ENCODE measurements around the gene PCDHGB5. TPM values are rescaled to one million over a fixed set of nuclear protein-coding genes. Genes with fewer than 3 reads are reported as not detected.
"Not testable (repeated sequence)": the region's sequence is repeated elsewhere in the genome, so short reads cannot be mapped to it uniquely, and the experiment has no call there.

The PCDHGB5 gene
- total RNA-seq, 2 experiments from 2014 or later: not detected

DNA sequence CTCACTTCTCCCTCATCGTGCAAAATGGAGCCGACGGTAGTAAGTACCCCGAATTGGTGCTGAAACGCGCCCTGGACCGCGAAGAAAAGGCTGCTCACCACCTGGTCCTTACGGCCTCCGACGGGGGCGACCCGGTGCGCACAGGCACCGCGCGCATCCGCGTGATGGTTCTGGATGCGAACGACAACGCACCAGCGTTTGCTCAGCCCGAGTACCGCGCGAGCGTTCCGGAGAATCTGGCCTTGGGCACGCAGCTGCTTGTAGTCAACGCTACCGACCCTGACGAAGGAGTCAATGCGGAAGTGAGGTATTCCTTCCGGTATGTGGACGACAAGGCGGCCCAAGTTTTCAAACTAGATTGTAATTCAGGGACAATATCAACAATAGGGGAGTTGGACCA, 33.5 kb downstream of the PCDHGB5 start:
- H3K36me3 Mint-ChIP-seq: peaks cover 8% of the 10 kb centered on the region

DNA sequence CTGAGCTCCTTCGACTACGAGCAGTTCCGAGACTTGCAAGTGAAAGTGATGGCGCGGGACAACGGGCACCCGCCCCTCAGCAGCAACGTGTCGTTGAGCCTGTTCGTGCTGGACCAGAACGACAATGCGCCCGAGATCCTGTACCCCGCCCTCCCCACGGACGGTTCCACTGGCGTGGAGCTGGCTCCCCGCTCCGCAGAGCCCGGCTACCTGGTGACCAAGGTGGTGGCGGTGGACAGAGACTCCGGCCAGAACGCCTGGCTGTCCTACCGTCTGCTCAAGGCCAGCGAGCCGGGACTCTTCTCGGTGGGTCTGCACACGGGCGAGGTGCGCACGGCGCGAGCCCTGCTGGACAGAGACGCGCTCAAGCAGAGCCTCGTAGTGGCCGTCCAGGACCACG, 34.6 kb downstream of the PCDHGB5 start:
- DNase-seq; H3K36me3 Mint-ChIP-seq; H3K27ac Mint-ChIP-seq; H3K4me3 Mint-ChIP-seq; H3K9me3 Mint-ChIP-seq; POLR2A ChIA-PET; ATAC-seq (ENCODE audit: low read depth); H3K4me1 Mint-ChIP-seq: not testable (repeated sequence)
- H3K27me3 Mint-ChIP-seq: peaks cover 33% of the 10 kb centered on the region

More for the DNA sequence above, 33.5 kb downstream of the PCDHGB5 start:
- peaks cover 31% of the 10 kb centered on the region for H3K27me3 Mint-ChIP-seq
- POLR2A ChIA-PET: no interaction called here
- DNase-seq: no peak
- H3K4me1 Mint-ChIP-seq: peaks cover 10% of the 10 kb centered on the region
- peak overlapping the region; percentile 62 for H3K27ac Mint-ChIP-seq
- H3K9me3 Mint-ChIP-seq: peaks cover 8% of the 10 kb centered on the region
- no peak for ATAC-seq (ENCODE audit: low read depth)
- H3K4me3 Mint-ChIP-seq: peak overlapping the region; percentile 62

DNA sequence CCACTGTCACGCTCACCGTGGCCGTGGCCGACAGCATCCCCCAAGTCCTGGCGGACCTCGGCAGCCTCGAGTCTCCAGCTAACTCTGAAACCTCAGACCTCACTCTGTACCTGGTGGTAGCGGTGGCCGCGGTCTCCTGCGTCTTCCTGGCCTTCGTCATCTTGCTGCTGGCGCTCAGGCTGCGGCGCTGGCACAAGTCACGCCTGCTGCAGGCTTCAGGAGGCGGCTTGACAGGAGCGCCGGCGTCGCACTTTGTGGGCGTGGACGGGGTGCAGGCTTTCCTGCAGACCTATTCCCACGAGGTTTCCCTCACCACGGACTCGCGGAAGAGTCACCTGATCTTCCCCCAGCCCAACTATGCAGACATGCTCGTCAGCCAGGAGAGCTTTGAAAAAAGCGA, 35.0 kb downstream of the PCDHGB5 start:
- DNase-seq; H3K27ac Mint-ChIP-seq; ATAC-seq (ENCODE audit: low read depth); H3K36me3 Mint-ChIP-seq; H3K9me3 Mint-ChIP-seq; POLR2A ChIA-PET; H3K4me1 Mint-ChIP-seq; H3K4me3 Mint-ChIP-seq: not testable (repeated sequence)
- peaks cover 34% of the 10 kb centered on the region for H3K27me3 Mint-ChIP-seq

DNA sequence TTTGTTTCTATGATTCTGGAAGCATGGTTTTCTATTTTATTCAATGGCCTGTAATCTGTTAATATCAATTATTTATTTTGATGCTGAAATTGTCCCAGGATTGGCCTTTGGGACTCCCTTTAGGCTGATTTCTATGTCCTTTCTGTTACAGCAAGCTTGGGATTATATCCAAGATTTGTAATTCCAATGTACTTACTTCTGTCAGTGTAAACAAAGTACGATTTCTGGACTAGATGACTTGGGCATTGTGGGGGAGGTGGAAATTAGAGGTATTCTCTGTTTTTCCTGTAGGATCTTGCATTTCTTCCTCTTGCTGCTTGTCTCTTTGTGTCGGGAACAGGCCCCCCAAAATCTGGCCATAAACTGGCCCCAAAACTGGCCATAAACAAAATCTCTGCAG, 36.3 kb downstream of the PCDHGB5 start:
- Mint-ChIP-seq H3K27ac (no peak overlapping the region), H3K4me3 (no peak overlapping the region), H3K27me3 (peaks cover 38% of the 10 kb centered on the region), H3K36me3 (peaks cover 8% of the 10 kb centered on the region), H3K9me3 (peaks cover 6% of the 10 kb centered on the region), H3K4me1 (peaks cover 10% of the 10 kb centered on the region)
- DNase-seq (no peak), ATAC-seq (ENCODE audit: low read depth) (no peak)
- POLR2A ChIA-PET: no interaction called here

GRCh38 chr5:141437221-141437620, 39.5 kb downstream of the PCDHGB5 start:
- Mint-ChIP-seq H3K4me1 (no peaks in the 10 kb centered on the region), H3K4me3 (no peak overlapping the region), H3K9me3 (peaks cover 3% of the 10 kb centered on the region), H3K36me3 (peaks cover 1% of the 10 kb centered on the region), H3K27ac (no peak overlapping the region), H3K27me3 (peaks cover 20% of the 10 kb centered on the region)
- DNase-seq (no peak), ATAC-seq (ENCODE audit: low read depth) (no peak)
- POLR2A ChIA-PET: no interaction called here

DNA sequence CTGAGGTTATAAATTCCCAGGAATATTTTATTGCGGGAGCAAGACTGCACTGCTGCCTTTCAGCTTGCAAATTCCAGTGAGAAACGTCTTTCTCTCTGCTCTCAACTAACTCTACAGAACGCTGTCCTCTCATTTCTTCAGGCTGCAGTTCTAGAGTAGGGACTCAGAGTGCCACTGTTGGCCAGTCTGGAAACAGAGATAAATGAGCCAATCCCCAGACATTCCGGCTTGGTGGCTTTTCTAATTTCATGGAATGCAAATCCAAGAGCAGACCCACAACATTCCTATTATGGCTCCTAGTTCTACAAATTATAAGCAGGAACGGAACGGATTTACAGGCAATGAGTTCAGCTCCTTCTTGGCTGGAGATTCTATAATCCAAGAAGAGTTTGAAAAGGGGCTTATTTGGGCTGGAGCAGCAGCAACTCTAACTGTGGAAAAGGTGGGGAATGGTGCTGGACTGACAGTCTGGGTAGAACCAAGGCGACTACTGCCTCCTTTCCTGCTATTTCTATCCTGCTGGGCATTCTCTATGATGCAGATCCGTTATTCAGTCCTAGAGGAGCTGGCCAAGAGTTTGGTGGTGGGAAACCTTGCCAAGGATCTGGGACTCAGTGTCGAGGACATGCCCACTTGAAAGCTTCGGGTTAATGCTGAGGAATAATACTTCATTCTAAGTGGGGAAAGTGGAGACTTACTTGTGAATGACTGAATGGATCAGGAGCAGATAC, 41.8 kb downstream of the PCDHGB5 start:
- Mint-ChIP-seq H3K9me3 (peaks cover 2% of the 10 kb centered on the region), H3K27ac (no peak overlapping the region), H3K4me3 (no peak overlapping the region), H3K4me1 (no peaks in the 10 kb centered on the region), H3K27me3 (peaks cover 11% of the 10 kb centered on the region), H3K36me3 (no peaks in the 10 kb centered on the region)
- DNase-seq (no peak), ATAC-seq (ENCODE audit: low read depth) (no peak)
- POLR2A ChIA-PET: no interaction called here

DNA sequence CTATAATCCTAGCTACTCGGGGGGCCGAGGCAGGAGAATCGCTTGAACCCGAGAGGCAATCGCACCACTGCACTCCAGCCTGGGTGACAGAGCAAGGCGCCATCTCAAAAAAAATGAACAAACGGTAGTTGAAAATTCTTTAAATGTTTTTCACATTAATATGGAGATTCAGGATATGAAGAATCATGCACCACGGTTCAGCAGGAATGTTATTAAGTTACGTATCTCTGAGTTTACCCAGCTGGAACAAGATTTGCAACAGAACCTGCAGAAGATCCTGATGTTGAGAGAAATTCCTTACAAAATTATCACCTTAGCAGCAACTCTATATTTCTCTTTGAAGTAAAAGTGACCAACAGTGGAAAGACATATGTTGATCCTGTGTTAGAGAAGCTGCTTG, 42.6 kb downstream of the PCDHGB5 start:
- Mint-ChIP-seq H3K9me3 (peaks cover 2% of the 10 kb centered on the region), H3K27ac (no peak overlapping the region), H3K4me1 (no peaks in the 10 kb centered on the region), H3K27me3 (peaks cover 11% of the 10 kb centered on the region), H3K4me3 (no peak overlapping the region), H3K36me3 (no peaks in the 10 kb centered on the region)
- POLR2A ChIA-PET: no interaction called here
- ATAC-seq (ENCODE audit: low read depth) (no peak), DNase-seq (no peak)

GRCh38 chr5:141441571-141442170, 43.9 kb downstream of the PCDHGB5 start:
- no peak overlapping the region for H3K4me3 Mint-ChIP-seq
- no peaks in the 10 kb centered on the region for H3K4me1 Mint-ChIP-seq
- no peak for ATAC-seq (ENCODE audit: low read depth)
- H3K27me3 Mint-ChIP-seq: peaks cover 14% of the 10 kb centered on the region
- peaks cover 2% of the 10 kb centered on the region for H3K9me3 Mint-ChIP-seq
- POLR2A ChIA-PET: no interaction called here
- no peaks in the 10 kb centered on the region for H3K36me3 Mint-ChIP-seq
- H3K27ac Mint-ChIP-seq: no peak overlapping the region
- DNase-seq: no peak

Other genes starting within 250 kb of the PCDHGB5 start
- gene PCDHB6, start 247.9 kb upstream of the PCDHGB5 start, total RNA-seq: not detected
- gene PCDHB7, start 225.3 kb upstream of the PCDHGB5 start, total RNA-seq: not detected
- gene PCDHB8, start 220.2 kb upstream of the PCDHGB5 start, total RNA-seq: not detected
- not detected for gene PCDHB16, start 215.6 kb upstream of the PCDHGB5 start, total RNA-seq
- not detected for gene PCDHB9, start 210.8 kb upstream of the PCDHGB5 start, total RNA-seq
- not detected for gene PCDHB10, start 205.6 kb upstream of the PCDHGB5 start, total RNA-seq
- gene PCDHB11, start 198.3 kb upstream of the PCDHGB5 start, total RNA-seq: not detected
- gene PCDHB12, start 189.2 kb upstream of the PCDHGB5 start, total RNA-seq: not detected
- not detected for gene PCDHB13, start 184.0 kb upstream of the PCDHGB5 start, total RNA-seq
- under 1 TPM in 1 of 2 experiments, not detected in 1; 0.06 TPM for gene PCDHB14, start 174.6 kb upstream of the PCDHGB5 start, total RNA-seq
- under 1 TPM in 1 of 2 experiments, not detected in 1; 0.06 TPM for gene PCDHB15, start 152.6 kb upstream of the PCDHGB5 start, total RNA-seq
- 1 to 10 TPM in 1 of 2 experiments, under 1 TPM in 1; 0.99 to 1.3 TPM for gene SLC25A2, start 93.9 kb upstream of the PCDHGB5 start, total RNA-seq
- gene TAF7, start 77.2 kb upstream of the PCDHGB5 start, total RNA-seq: 10 to 100 TPM; 86.2 to 95.9 TPM
- under 1 TPM; 0.11 to 0.31 TPM for gene PCDHGA1, start 67.4 kb upstream of the PCDHGB5 start, total RNA-seq
- gene PCDHGA2, start 59.2 kb upstream of the PCDHGB5 start, total RNA-seq: under 1 TPM; 0.08 to 0.09 TPM
- under 1 TPM in 1 of 2 experiments, not detected in 1; 0.14 TPM for gene PCDHGA3, start 54.1 kb upstream of the PCDHGB5 start, total RNA-seq
- not detected for gene PCDHGB1, start 47.8 kb upstream of the PCDHGB5 start, total RNA-seq
- under 1 TPM; 0.25 to 0.28 TPM for gene PCDHGA4, start 42.9 kb upstream of the PCDHGB5 start, total RNA-seq
- under 1 TPM; 0.64 to 0.88 TPM for gene PCDHGB2, start 38.0 kb upstream of the PCDHGB5 start, total RNA-seq
- gene PCDHGA5, start 33.8 kb upstream of the PCDHGB5 start, total RNA-seq: under 1 TPM; 0.23 to 0.30 TPM
- under 1 TPM; 0.44 to 0.82 TPM for gene PCDHGB3, start 27.7 kb upstream of the PCDHGB5 start, total RNA-seq
- under 1 TPM; 0.28 to 0.33 TPM for gene PCDHGA6, start 24.1 kb upstream of the PCDHGB5 start, total RNA-seq
- under 1 TPM; 0.26 to 0.28 TPM for gene PCDHGA7, start 15.2 kb upstream of the PCDHGB5 start, total RNA-seq
- under 1 TPM in 1 of 2 experiments, not detected in 1; 0.11 TPM for gene PCDHGB4, start 10.2 kb upstream of the PCDHGB5 start, total RNA-seq
- gene PCDHGA8, start 5.3 kb upstream of the PCDHGB5 start, total RNA-seq: under 1 TPM; 0.09 to 0.11 TPM
- under 1 TPM in 1 of 2 experiments, not detected in 1; 0.11 TPM for gene PCDHGA9, start 4.8 kb downstream of the PCDHGB5 start, total RNA-seq
- under 1 TPM; 0.11 to 0.14 TPM for gene PCDHGB6, start 10.1 kb downstream of the PCDHGB5 start, total RNA-seq
- gene PCDHGA10, start 15.0 kb downstream of the PCDHGB5 start, total RNA-seq: under 1 TPM in 1 of 2 experiments, not detected in 1; 0.14 TPM
- gene PCDHGB7, start 19.7 kb downstream of the PCDHGB5 start, total RNA-seq: under 1 TPM in 1 of 2 experiments, not detected in 1; 0.11 TPM
- under 1 TPM; 0.08 to 0.09 TPM for gene PCDHGA11, start 23.1 kb downstream of the PCDHGB5 start, total RNA-seq
- under 1 TPM in 1 of 2 experiments, not detected in 1; 0.11 TPM for gene PCDHGA12, start 32.6 kb downstream of the PCDHGB5 start, total RNA-seq
- not detected for gene PCDHGC3, start 78.0 kb downstream of the PCDHGB5 start, total RNA-seq
- gene PCDHGC4, start 87.1 kb downstream of the PCDHGB5 start, total RNA-seq: not detected
- not detected for gene PCDHGC5, start 91.1 kb downstream of the PCDHGB5 start, total RNA-seq
- gene DIAPH1, start 221.1 kb downstream of the PCDHGB5 start, total RNA-seq: 100 to 1,000 TPM; 244 to 256 TPM
- 10 to 100 TPM; 85.8 to 89.6 TPM for gene HDAC3, start 238.9 kb downstream of the PCDHGB5 start, total RNA-seq
- 10 to 100 TPM; 31.4 to 31.6 TPM for gene RELL2, start 239.1 kb downstream of the PCDHGB5 start, total RNA-seq